Measurements from ENCODE around the gene GABBR2. TPM values are rescaled to one million over a fixed set of nuclear protein-coding genes. Genes with fewer than 3 reads are reported as not detected.
A peak's percentile ranks its signal among the peaks of the same experiment; 100 is the strongest.

The GABBR2 gene
- total RNA-seq, 1 experiment from 2014 or later = not detected

DNA sequence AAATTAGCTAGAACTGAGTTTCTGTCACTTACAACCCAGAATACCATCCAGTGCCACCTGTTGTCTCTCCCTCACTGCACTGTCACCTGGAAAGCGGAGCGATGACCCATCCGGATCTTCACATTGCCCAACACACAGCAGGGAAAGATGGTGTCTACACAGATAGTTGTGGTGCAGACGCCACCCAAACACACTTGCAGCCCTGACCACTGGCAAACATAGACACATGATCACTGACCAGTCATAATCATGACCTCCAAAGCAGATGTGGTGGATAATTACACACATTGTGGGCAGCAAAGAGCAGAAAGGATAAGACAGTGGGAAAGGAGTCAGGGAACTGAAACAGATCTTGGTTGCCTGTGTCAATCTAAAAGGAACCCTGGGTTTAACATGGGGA lies 64.7 kb downstream of the GABBR2 start:
- BruUV-seq (replicated peaks) = no TSS peak
- no peak overlapping the region for H3K27ac ChIP-seq (ENCODE audit: low read depth, low read length, poor library complexity, severe bottlenecking)
- no peaks in the 10 kb centered on the region for H3K9me3 ChIP-seq (ENCODE audit: low read depth, low read length, poor library complexity, severe bottlenecking)
- TF ChIP-seq EZH2 (IDR thresholded peaks at IDR 0.05; ENCODE audit: borderline replicate concordance, low read depth, low read length, poor library complexity, severe bottlenecking) = no peak
- TF ChIP-seq, protein P1, sequence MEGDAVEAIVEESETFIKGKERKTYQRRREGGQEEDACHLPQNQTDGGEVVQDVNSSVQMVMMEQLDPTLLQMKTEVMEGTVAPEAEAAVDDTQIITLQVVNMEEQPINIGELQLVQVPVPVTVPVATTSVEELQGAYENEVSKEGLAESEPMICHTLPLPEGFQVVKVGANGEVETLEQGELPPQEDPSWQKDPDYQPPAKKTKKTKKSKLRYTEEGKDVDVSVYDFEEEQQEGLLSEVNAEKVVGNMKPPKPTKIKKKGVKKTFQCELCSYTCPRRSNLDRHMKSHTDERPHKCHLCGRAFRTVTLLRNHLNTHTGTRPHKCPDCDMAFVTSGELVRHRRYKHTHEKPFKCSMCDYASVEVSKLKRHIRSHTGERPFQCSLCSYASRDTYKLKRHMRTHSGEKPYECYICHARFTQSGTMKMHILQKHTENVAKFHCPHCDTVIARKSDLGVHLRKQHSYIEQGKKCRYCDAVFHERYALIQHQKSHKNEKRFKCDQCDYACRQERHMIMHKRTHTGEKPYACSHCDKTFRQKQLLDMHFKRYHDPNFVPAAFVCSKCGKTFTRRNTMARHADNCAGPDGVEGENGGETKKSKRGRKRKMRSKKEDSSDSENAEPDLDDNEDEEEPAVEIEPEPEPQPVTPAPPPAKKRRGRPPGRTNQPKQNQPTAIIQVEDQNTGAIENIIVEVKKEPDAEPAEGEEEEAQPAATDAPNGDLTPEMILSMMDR (conservative IDR thresholded peaks at IDR 0.05; ENCODE audit: low read depth, low read length) = no peak
- ChIA-PET POLR2A (ENCODE audit: low non-redundant PET) (no interaction called here), CTCF (no interaction called here)
- no peak overlapping the region for H3K4me3 ChIP-seq (ENCODE audit: low read depth, low read length, poor library complexity, severe bottlenecking)
- no peaks in the 10 kb centered on the region for H3K4me1 ChIP-seq (ENCODE audit: insufficient read depth, low read length, poor library complexity, severe bottlenecking)
- intact Hi-C loops (cut with micrococcal nuclease; ENCODE audit: unreplicated experiment) = no loop called here
- H3K27me3 ChIP-seq (replicated peaks; ENCODE audit: insufficient read depth, low read depth, low read length, poor library complexity) = peaks cover 20% of the 10 kb centered on the region
- H3K36me3 ChIP-seq (ENCODE audit: insufficient read depth, low read length, poor library complexity, severe bottlenecking) = no peaks in the 10 kb centered on the region
- DNase-seq (ENCODE audit: low spot score) = no peak

DNA sequence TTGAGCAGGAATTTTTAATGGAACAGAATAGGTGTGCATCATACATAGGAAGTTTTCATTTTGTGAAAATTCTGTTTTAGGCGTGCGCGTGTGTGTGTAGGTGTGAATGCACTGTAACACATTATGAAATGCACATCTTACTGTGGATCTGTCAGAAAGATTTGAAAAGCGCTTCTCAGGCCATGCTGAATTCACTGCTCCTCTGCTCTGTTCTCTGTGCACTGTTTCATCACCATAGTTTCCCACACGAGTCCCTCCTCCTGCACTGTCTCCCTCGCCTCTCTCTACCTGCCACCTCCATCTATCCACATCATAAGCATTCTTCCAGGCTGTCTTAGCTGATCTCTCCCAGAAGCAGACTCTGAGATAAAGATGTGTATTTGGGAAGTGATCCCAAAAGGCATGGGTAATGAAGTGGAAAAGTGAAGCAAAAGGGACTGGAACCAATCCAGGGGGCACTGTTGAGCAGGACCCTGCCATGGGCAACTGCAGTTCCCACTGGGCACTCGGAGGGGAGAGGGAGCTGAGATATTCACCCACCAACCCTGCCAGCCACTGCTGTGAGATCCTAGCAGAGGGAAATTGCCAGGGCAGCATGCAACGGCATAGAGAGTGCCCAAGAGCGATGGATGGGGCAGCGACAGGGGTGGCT lies 65.9 kb downstream of the GABBR2 start:
- TF ChIP-seq, protein P1 (conservative IDR thresholded peaks at IDR 0.05; ENCODE audit: low read depth, low read length) = peak; percentile 36
- TF ChIP-seq EZH2 (IDR thresholded peaks at IDR 0.05; ENCODE audit: borderline replicate concordance, low read depth, low read length, poor library complexity, severe bottlenecking) = no peak
- H3K4me3 ChIP-seq (ENCODE audit: low read depth, low read length, poor library complexity, severe bottlenecking) = no peak overlapping the region
- H3K36me3 ChIP-seq (ENCODE audit: insufficient read depth, low read length, poor library complexity, severe bottlenecking) = no peaks in the 10 kb centered on the region
- H3K27ac ChIP-seq (ENCODE audit: low read depth, low read length, poor library complexity, severe bottlenecking) = no peak overlapping the region
- DNase-seq (ENCODE audit: low spot score) = no peak
- H3K4me1 ChIP-seq (ENCODE audit: insufficient read depth, low read length, poor library complexity, severe bottlenecking) = no peaks in the 10 kb centered on the region
- H3K9me3 ChIP-seq (ENCODE audit: low read depth, low read length, poor library complexity, severe bottlenecking) = no peaks in the 10 kb centered on the region
- ChIA-PET CTCF (no interaction called here), POLR2A (ENCODE audit: low non-redundant PET) (no interaction called here)
- H3K27me3 ChIP-seq (replicated peaks; ENCODE audit: insufficient read depth, low read depth, low read length, poor library complexity) = peaks cover 15% of the 10 kb centered on the region
- no TSS peak for BruUV-seq (replicated peaks)
- intact Hi-C loops (cut with micrococcal nuclease; ENCODE audit: unreplicated experiment) = no loop called here

DNA sequence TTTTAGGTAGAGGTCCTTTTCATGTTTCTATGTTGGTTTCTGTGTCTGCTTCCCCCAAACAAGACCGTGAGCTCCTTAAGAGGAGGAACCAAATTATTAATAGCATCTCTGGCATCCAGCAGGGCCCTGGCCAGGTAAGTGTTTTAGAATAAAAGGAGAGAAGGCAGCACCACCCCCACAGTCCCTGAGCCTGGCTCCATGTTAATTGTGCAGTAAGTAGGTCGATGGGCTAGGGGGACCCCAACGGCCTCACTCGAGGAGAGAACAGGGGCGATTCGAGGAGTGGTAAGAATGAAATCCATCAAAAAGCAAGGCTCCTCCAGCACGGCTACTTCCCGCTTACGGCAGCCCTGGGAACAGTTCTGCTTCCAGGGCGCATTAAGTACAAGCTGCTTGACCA lies 67.0 kb downstream of the GABBR2 start:
- Histone ChIP-seq H3K9me3 (ENCODE audit: low read depth, low read length, poor library complexity, severe bottlenecking) (no peaks in the 10 kb centered on the region), H3K27ac (ENCODE audit: low read depth, low read length, poor library complexity, severe bottlenecking) (no peak overlapping the region), H3K27me3 (replicated peaks; ENCODE audit: insufficient read depth, low read depth, low read length, poor library complexity) (peaks cover 15% of the 10 kb centered on the region), H3K4me3 (ENCODE audit: low read depth, low read length, poor library complexity, severe bottlenecking) (no peak overlapping the region), H3K4me1 (ENCODE audit: insufficient read depth, low read length, poor library complexity, severe bottlenecking) (no peaks in the 10 kb centered on the region), H3K36me3 (ENCODE audit: insufficient read depth, low read length, poor library complexity, severe bottlenecking) (no peaks in the 10 kb centered on the region)
- DNase-seq (ENCODE audit: low spot score) = no peak
- POLR2A ChIA-PET (ENCODE audit: low non-redundant PET) = no interaction called here
- intact Hi-C loops (cut with micrococcal nuclease; ENCODE audit: unreplicated experiment) = no loop called here
- no TSS peak for BruUV-seq (replicated peaks)
- CTCF ChIA-PET = no interaction called here
- TF ChIP-seq EZH2 (IDR thresholded peaks at IDR 0.05; ENCODE audit: borderline replicate concordance, low read depth, low read length, poor library complexity, severe bottlenecking) = no peak
- TF ChIP-seq, protein P1 (conservative IDR thresholded peaks at IDR 0.05; ENCODE audit: low read depth, low read length) = no peak

Measured in A673 (cell line).